ENCODE data around the gene DMRTB1. TPM values are rescaled to one million over a fixed set of nuclear protein-coding genes. Genes with fewer than 3 reads are reported as not detected.

Gene DMRTB1
- total RNA-seq, 1 donor from 2014 or later = not detected

GRCh38 chr1:53462769-53463501 lies 3.7 kb downstream of the DMRTB1 start:
- Histone ChIP-seq H2AFZ (replicated peaks) (peak overlapping the region; percentile 63), H3F3A (ENCODE audit: low read depth) (peaks cover 10% of the 10 kb centered on the region), H3K79me2 (ENCODE audit: low read depth) (no peaks in the 10 kb centered on the region), H4K20me1 (ENCODE audit: low read depth) (no peaks in the 10 kb centered on the region), H3K4me2 (no peak overlapping the region), H3K9me3 (ENCODE audit: low read depth) (no peaks in the 10 kb centered on the region), H3K9ac (no peak overlapping the region), H3K27me3 (no peaks in the 10 kb centered on the region), H3K36me3 (no peaks in the 10 kb centered on the region), H3K4me3 (no peak overlapping the region), H3K4me1 (peaks cover 11% of the 10 kb centered on the region), H3K27ac (no peak overlapping the region)
- Mint-ChIP-seq H3K4me1 (peaks cover 24% of the 10 kb centered on the region), H3K9me3 (peaks cover 2% of the 10 kb centered on the region), H3K4me3 (no peak overlapping the region), H3K27ac (peak overlapping the region; percentile 94), H3K27me3 (ENCODE audit: insufficient read depth, low read depth) (peaks cover 13% of the 10 kb centered on the region), H3K36me3 (no peaks in the 10 kb centered on the region)
- TF ChIP-seq EZH2 (IDR thresholded peaks at IDR 0.05) (no peak), EZH2phosphoT487 (IDR thresholded peaks at IDR 0.05) (no peak), CTCF (IDR thresholded peaks at IDR 0.05) (no peak)
- DNase-seq (ENCODE audit: low spot score) = peak; percentile 62

GRCh38 chr1:53463961-53464899 lies 5.0 kb downstream of the DMRTB1 start:
- Mint-ChIP-seq H3K9me3 (peaks cover 2% of the 10 kb centered on the region), H3K27ac (no peak overlapping the region)

More at GRCh38 chr1:53463961-53464899, 5.0 kb downstream of the DMRTB1 start:
- Histone ChIP-seq H3K9ac (no peak overlapping the region), H3K9me3 (ENCODE audit: low read depth) (no peaks in the 10 kb centered on the region), H3F3A (ENCODE audit: low read depth) (peaks cover 10% of the 10 kb centered on the region), H4K20me1 (ENCODE audit: low read depth) (no peaks in the 10 kb centered on the region), H3K27me3 (no peaks in the 10 kb centered on the region), H3K4me2 (no peak overlapping the region), H3K27ac (no peak overlapping the region), H2AFZ (replicated peaks) (no peak overlapping the region), H3K4me3 (no peak overlapping the region), H3K79me2 (ENCODE audit: low read depth) (no peaks in the 10 kb centered on the region), H3K4me1 (peaks cover 11% of the 10 kb centered on the region), H3K36me3 (no peaks in the 10 kb centered on the region)
- DNase-seq (ENCODE audit: low spot score) = no peak
- Mint-ChIP-seq H3K4me1 (peaks cover 24% of the 10 kb centered on the region), H3K36me3 (no peaks in the 10 kb centered on the region), H3K27me3 (ENCODE audit: insufficient read depth, low read depth) (peaks cover 13% of the 10 kb centered on the region), H3K4me3 (no peak overlapping the region)
- TF ChIP-seq EZH2 (IDR thresholded peaks at IDR 0.05) (no peak), CTCF (IDR thresholded peaks at IDR 0.05) (no peak), EZH2phosphoT487 (IDR thresholded peaks at IDR 0.05) (no peak)

All from neural progenitor cell (in vitro differentiated cells).